IPS-18a (cell line): ENCODE measurements around the gene CREB3L1.

Experiments
- H3K27ac ChIP-seq: one replicate; pipeline ENCODE4 v1.5.1; 2013; ENCODE audit warnings: low read length
- H3K27me3 ChIP-seq: one replicate; pipeline ENCODE4 v1.6.1; 2013; ENCODE audit warnings: mild to moderate bottlenecking, low read length; ENCODE audit not compliant: control insufficient read depth, insufficient read depth
- H3K36me3 ChIP-seq: one replicate; pipeline ENCODE4 v1.6.1; 2013; ENCODE audit warnings: low read depth, low read length; ENCODE audit not compliant: control insufficient read depth
- H3K4me1 ChIP-seq: one replicate; pipeline ENCODE4 v1.6.1; 2013; ENCODE audit warnings: low read depth, low read length; ENCODE audit not compliant: control insufficient read depth
- H3K4me3 ChIP-seq: one replicate; pipeline ENCODE4 v1.5.1; 2013; ENCODE audit warnings: low read length
- H3K9ac ChIP-seq: one replicate; pipeline ENCODE4 v1.6.1; 2013; ENCODE audit warnings: mild to moderate bottlenecking, low read length, moderate library complexity
- H3K9me3 ChIP-seq: one replicate; pipeline ENCODE4 v1.6.1; 2013; ENCODE audit warnings: low read depth, low read length; ENCODE audit not compliant: control insufficient read depth

Gene CREB3L1

DNA sequence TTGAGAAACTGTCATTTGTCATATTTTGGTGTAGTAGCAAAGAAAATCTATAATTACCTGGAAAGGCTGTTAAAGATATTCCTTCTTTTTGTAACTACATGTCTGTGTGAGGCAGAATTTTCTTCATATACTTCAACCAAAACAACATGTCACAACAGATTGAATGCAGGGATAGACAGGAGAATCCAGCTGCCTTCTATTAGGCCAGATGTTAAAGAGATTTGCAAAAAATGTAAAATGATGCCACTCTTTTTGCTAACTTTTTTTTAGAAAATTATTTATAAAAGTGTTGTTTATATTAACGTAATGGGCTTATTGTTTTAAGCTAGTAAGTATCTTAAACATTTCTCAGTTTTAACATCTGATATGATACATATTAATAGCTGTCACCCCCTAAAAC, 82.5 kb downstream of the CREB3L1 start:
- H3K9me3 ChIP-seq, result no peaks in the 10 kb centered on the region
- H3K27ac ChIP-seq, result no peak overlapping the region

DNA sequence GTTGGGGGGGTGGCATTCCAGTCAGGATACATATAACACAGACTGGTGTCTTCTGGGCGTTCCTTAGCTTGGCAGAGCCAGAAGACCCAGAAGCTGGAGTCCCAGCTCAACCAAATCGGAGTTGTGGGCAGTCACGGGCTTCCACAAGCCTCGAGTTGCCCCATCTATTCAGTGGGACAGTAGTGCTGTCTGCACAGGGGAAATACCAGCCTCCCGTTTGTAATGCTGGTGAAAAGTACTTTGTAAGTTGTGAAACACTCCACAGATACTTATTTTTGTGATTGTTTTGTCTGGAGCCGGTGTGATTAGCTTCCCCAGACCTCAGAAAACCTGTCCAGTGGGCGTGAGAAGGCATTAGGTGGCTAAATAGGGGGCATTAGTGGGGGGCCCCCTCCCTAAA, 83.4 kb downstream of the CREB3L1 start:
- Histone ChIP-seq H3K9ac (no peak overlapping the region), H3K4me3 (no peak overlapping the region), H3K9me3 (no peaks in the 10 kb centered on the region), H3K27me3 (no peaks in the 10 kb centered on the region), H3K4me1 (no peaks in the 10 kb centered on the region), H3K36me3 (no peaks in the 10 kb centered on the region), H3K27ac (no peak overlapping the region)

More for the DNA sequence above, 82.5 kb downstream of the CREB3L1 start:
- Histone ChIP-seq H3K4me3 (no peak overlapping the region), H3K27me3 (no peaks in the 10 kb centered on the region), H3K9ac (no peak overlapping the region), H3K4me1 (no peaks in the 10 kb centered on the region), H3K36me3 (no peaks in the 10 kb centered on the region)

DNA sequence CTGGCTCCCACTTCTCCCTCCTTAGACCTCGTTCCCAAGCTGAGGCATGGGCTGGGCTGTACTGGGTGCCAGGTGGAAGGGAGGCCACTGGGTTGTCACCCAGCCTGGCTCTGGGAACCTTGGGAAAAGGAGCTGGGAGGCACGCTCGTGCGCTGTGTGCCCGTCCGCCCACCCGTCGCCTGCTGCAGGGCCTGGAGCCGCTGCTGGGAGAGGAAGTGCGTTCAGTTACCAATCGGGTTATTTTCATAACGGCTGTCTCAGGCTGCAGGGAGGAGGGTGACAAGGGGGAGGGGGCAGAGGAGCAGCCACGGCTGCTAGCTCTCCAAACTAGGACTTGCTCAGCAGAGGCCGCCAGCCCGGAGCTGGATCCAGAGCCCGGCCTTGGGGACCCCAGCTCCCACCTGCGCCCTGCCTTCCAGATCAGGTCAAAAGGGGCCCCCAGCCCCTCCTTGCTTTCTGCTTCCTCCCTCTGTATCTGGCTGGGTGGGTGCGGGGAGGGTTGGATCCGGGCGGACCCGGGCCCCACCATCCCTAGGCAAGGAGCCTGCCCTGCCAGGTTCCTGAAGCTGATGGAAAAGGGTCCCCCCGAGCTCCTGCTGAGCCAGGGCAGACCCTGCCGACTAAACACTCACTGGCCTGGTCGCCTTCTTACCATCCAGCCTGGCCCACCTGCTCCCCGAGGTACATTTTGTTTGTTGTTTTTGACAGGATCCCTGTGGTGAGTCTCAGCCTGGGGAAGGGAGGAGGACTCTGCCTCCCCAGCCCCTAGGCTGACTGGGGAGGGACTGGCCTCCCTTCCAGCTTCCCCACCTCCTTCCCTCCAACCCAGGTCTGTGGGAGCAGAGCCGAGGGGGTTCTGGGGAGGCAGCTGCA, 84.1 kb downstream of the CREB3L1 start:
- Histone ChIP-seq H3K4me1 (no peaks in the 10 kb centered on the region), H3K9me3 (no peaks in the 10 kb centered on the region), H3K4me3 (no peak overlapping the region), H3K27me3 (no peaks in the 10 kb centered on the region), H3K36me3 (no peaks in the 10 kb centered on the region), H3K27ac (no peak overlapping the region), H3K9ac (no peak overlapping the region)

DNA sequence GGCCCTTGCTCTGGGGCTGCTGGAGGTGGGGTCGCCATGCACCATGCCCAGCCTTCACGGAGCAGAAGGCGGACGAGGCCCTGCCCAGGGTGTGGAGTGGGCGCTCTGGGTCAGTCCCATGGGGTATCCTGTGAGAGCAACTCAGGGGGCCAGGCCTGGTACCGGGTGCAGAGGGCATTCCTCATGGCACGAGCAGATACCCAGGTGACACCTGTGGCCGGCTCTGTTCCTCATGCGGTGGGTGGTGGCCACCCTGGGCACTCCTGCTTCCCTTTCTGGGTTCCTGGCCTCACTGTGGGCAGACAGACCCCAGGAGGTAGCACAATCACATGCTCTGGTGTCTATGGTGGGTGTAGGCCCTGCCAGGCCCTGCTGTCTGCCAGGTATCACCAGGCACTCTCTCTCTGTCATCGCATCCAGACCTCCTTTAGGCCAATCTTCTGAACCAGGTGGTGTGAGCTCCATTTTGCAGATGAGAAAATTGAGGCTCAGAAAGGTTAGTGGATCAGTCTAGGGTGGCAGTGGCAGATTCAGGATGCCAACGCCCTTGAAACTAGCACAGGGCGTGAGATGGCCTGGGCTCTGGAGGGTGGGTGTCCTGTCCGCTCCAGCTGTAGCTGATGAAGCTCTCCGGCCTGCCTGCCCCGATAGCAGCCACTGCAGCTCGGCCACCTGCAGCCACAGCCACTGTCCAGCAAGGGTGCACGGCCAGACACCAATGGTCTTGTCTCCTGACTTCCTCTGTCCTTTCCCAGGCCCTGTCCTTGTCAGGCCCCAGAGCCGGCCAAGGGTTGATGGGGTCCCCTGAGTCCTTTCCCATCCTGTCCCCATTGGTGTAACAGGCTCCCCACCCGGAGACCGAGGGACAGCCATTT, 84.9 kb downstream of the CREB3L1 start:
- no peaks in the 10 kb centered on the region for H3K36me3 ChIP-seq
- no peak overlapping the region for H3K4me3 ChIP-seq
- H3K27ac ChIP-seq, result no peak overlapping the region
- no peaks in the 10 kb centered on the region for H3K27me3 ChIP-seq
- no peak overlapping the region for H3K9ac ChIP-seq
- H3K4me1 ChIP-seq, result no peaks in the 10 kb centered on the region
- no peaks in the 10 kb centered on the region for H3K9me3 ChIP-seq

DNA sequence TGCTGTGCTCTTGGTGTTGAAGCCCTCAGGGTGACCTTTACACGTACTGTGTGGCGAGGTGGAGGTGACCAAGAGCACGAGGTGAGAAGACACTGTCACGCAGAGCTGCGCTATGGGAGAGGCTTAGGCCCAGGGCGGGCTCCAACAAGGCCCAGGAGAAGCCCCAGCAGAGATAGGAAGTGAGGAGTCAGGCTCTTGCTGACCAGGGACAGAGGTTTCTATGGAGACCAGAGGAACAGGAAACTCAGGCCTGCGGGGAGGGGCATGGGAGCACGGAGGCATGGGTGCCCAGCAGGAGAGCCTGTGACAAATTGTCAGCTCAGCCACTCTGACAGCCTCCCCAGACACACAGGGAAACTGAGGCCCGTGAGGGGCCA, 85.6 kb downstream of the CREB3L1 start:
- Histone ChIP-seq H3K4me1 (no peaks in the 10 kb centered on the region), H3K4me3 (no peak overlapping the region), H3K36me3 (peaks cover under 1% of the 10 kb centered on the region), H3K9ac (no peak overlapping the region), H3K27ac (no peak overlapping the region), H3K27me3 (no peaks in the 10 kb centered on the region), H3K9me3 (no peaks in the 10 kb centered on the region)

DNA sequence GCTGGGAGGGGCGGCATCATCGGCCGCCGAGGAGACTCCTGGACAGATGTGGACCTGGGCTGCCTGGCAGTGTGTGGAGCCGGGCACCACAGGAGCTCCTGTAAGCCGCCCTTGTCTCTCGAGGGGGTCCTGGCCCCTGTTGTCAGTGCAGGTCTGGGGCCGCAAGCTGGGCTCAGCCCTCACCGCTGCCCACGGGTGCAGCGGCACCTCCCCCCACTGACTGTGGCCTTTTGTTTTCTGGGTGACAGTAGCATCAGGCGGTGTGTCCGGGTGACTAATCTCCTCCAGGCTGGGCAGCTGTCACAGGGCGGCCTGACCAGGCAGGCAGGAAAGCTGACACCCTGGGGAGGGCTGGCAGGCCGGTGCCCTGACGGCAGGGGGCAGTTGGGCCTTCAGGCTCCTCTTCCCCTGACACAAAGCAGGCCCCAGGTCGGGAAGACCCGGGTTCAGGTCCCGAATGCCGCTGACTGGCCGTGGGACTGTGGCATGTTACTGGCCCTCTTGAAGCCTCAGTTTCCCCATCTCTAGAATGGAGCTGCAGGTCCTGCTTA, 86.1 kb downstream of the CREB3L1 start:
- Histone ChIP-seq H3K9me3 (no peaks in the 10 kb centered on the region), H3K4me3 (no peak overlapping the region), H3K4me1 (no peaks in the 10 kb centered on the region), H3K27ac (no peak overlapping the region), H3K27me3 (no peaks in the 10 kb centered on the region), H3K9ac (no peak overlapping the region), H3K36me3 (peaks cover 6% of the 10 kb centered on the region)

DNA sequence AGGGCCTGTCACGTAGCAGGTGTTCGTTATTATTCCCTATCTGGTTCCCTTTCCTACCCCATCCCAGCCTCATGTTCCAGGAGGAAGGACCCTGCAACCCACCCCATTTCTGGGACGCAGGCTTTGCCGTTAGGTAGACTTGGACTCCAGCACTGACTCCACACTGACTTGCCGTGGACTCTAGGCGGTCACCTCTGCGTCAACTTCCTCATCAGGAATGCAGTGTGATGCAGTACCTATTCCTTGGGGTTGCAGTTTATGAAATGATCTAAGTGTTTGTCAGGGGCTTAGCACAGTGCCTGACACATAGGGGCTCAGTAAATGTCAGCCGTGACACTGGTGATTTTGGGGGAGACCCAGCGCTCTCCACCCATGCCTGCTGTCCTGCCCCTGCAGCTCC, 86.6 kb downstream of the CREB3L1 start:
- no peak overlapping the region for H3K27ac ChIP-seq
- no peaks in the 10 kb centered on the region for H3K27me3 ChIP-seq
- H3K4me1 ChIP-seq, result no peaks in the 10 kb centered on the region
- H3K9me3 ChIP-seq, result no peaks in the 10 kb centered on the region
- peaks cover 6% of the 10 kb centered on the region for H3K36me3 ChIP-seq
- H3K4me3 ChIP-seq, result no peak overlapping the region
- no peak overlapping the region for H3K9ac ChIP-seq

DNA sequence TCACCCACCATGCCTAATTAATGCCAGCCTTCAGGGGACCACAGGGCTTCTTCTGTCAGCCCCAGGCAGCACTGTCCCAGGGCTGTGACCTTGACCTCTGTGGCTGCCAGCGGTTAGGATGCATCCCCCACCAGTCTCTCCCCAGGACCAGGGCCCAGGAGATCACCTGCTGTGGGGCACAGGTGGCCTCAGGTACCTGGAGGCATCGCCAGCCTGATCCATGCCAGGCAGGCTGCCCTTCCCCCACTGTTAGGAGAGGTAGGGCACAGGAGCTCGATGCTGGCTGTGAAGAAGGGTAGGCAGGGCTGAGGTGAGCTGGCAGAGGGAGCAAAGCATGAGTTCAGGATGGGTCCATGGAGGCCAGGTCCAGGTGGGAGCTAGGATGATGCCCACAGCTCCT, 87.3 kb downstream of the CREB3L1 start:
- H3K9me3 ChIP-seq, result no peaks in the 10 kb centered on the region
- H3K4me3 ChIP-seq, result no peak overlapping the region
- no peak overlapping the region for H3K27ac ChIP-seq
- H3K9ac ChIP-seq, result no peak overlapping the region
- no peaks in the 10 kb centered on the region for H3K27me3 ChIP-seq
- H3K36me3 ChIP-seq, result peaks cover 6% of the 10 kb centered on the region
- no peaks in the 10 kb centered on the region for H3K4me1 ChIP-seq

DNA sequence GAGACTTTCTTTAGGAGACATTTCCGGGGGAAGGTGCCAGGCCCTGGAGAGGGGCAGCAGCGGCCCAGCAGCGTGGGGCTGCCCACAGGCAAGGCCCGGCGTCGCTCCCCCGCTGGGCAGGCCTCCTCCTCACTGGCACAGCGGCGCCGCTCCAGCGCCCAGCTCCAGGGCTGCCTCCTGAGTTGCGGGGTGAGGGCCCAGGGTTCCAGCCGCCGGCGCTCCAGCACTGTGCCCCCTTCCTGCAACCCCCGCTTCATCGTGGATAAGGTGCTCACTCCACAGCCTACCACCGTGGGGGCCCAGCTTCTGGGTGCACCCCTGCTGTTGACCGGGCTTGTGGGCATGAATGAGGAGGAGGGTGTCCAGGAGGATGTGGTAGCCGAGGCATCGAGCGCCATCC, 88.8 kb downstream of the CREB3L1 start:
- no peak overlapping the region for H3K27ac ChIP-seq
- no peak overlapping the region for H3K4me3 ChIP-seq
- H3K27me3 ChIP-seq, result no peaks in the 10 kb centered on the region
- H3K4me1 ChIP-seq, result no peaks in the 10 kb centered on the region
- peaks cover 6% of the 10 kb centered on the region for H3K36me3 ChIP-seq
- no peaks in the 10 kb centered on the region for H3K9me3 ChIP-seq
- H3K9ac ChIP-seq, result no peak overlapping the region

DNA sequence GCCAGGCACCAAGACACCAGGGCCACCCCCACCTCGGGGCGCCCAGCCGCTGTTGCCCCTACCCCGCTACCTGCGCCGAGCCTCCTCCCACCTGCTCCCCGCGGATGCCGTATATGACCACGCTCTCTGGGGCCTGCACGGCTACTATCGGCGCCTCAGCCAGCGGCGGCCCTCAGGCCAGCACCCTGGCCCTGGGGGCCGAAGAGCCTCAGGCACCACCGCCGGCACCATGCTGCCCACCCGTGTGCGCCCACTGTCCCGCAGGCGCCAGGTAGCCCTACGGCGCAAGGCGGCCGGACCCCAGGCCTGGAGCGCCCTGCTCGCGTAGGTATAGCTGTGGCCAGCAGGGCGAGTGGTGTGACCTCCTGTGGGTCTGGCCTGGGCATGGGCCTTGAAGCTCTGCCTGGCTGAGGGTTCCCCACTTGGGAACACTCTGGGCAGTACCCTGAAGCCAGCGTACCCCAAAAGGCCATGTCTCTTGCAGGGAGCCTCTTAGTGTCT, 89.2 kb downstream of the CREB3L1 start:
- no peaks in the 10 kb centered on the region for H3K9me3 ChIP-seq
- no peak overlapping the region for H3K9ac ChIP-seq
- no peak overlapping the region for H3K4me3 ChIP-seq
- H3K27me3 ChIP-seq, result no peaks in the 10 kb centered on the region
- no peak overlapping the region for H3K27ac ChIP-seq
- H3K36me3 ChIP-seq, result peaks cover 6% of the 10 kb centered on the region
- H3K4me1 ChIP-seq, result no peaks in the 10 kb centered on the region

DNA sequence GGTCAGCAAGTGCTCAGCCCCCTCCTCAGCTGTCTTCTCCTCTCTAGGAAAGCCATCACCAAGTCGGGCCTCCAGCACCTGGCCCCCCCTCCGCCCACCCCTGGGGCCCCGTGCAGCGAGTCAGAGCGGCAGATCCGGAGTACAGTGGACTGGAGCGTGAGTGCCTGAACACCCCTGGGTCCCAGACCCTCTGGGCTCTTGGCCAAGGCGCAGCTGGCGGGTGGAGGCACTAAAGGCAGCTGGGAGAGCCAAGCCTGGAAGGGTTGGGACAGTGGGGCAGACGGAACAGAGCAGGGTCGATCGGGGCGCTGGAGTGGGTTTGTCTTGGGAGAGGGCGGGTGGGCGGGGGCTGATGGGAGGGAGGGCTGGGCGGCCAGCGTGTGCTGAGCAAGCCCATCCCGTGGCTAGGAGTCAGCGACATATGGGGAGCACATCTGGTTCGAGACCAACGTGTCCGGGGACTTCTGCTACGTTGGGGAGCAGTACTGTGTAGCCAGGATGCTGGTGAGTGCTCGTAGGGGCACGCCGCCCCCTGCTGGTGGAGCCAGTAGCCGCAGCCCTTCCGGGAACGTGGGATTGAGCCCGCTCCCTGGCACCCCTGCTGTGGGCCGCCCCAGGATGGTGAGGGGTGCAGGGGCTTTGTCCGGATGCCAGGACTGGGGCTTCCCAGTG, 89.9 kb downstream of the CREB3L1 start:
- H3K36me3 ChIP-seq, result peaks cover 6% of the 10 kb centered on the region
- H3K27ac ChIP-seq, result no peak overlapping the region
- no peak overlapping the region for H3K9ac ChIP-seq
- H3K27me3 ChIP-seq, result no peaks in the 10 kb centered on the region
- H3K9me3 ChIP-seq, result no peaks in the 10 kb centered on the region
- H3K4me1 ChIP-seq, result no peaks in the 10 kb centered on the region
- no peak overlapping the region for H3K4me3 ChIP-seq
